HAP-1 (cell line): ENCODE results near the gene ELFN1.
A peak's percentile ranks its signal among the peaks of the same experiment; 100 is the strongest.

ENCODE experiments used
- DNase-seq, 2 experiments: peaks; one replicate each; pipeline ENCODE4 v3.0.0-alpha.2; 2016 to 2020; ENCODE audit warnings: low spot score in 2 of 2
- H3K27me3 ChIP-seq: fragments of 250-450 bp; sonication (Bioruptor Pico); 2 replicates; pipeline ENCODE4 v1.5.1; 2020; ENCODE audit warnings: low read depth, mild to moderate bottlenecking, moderate library complexity
- H3K36me3 ChIP-seq: fragments of 250-450 bp; sonication (Bioruptor Pico); replicated peaks from 2 replicates; pipeline ENCODE4 v1.5.1; 2020; ENCODE audit warnings: mild to moderate bottlenecking
- H3K4me1 ChIP-seq: fragments of 250-450 bp; sonication (Bioruptor Pico); 2 replicates; pipeline ENCODE4 v1.5.1; 2020; ENCODE audit warnings: mild to moderate bottlenecking
- H3K4me3 ChIP-seq: fragments of 250-450 bp; sonication (Bioruptor Pico); 2 replicates; pipeline ENCODE4 v1.5.1; 2020; ENCODE audit warnings: mild to moderate bottlenecking, moderate library complexity
- H3K9me3 ChIP-seq: fragments of 250-450 bp; sonication (Bioruptor Pico); 2 replicates; pipeline ENCODE4 v1.5.1; 2020; ENCODE audit warnings: mild to moderate bottlenecking, moderate library complexity
- in situ Hi-C: fragments of 300-500 bp; cut with MboI; formaldehyde crosslinking; loops from 3 replicates; pipeline ENCODE4 v1.14.3; 2020; ENCODE audit warnings: low sequenced_read_pairs, inconsistent platforms, mixed read lengths

The ELFN1 gene

GRCh38 chr7:1725199-1725690 is 55.2 kb downstream of the ELFN1 start:
- DNase-seq: no peak
- Histone ChIP-seq H3K4me1 (no peaks in the 10 kb centered on the region), H3K4me3 (no peak overlapping the region), H3K9me3 (no peaks in the 10 kb centered on the region), H3K27me3 (peaks cover 11% of the 10 kb centered on the region; the same call in 1 of the 2 replicates), H3K36me3 (no peaks in the 10 kb centered on the region)
- in situ Hi-C loops: no loop called here

- Histone ChIP-seq H3K4me3 (no peak overlapping the region), H3K27me3 (peaks cover 11% of the 10 kb centered on the region; the same call in 1 of the 2 replicates), H3K4me1 (no peaks in the 10 kb centered on the region), H3K36me3 (no peaks in the 10 kb centered on the region), H3K9me3 (no peaks in the 10 kb centered on the region)
- in situ Hi-C loops: no loop called here
- DNase-seq: no peak
These were observed 55.9 kb downstream of the ELFN1 start for GRCh38 chr7:1725766-1726630.

GRCh38 chr7:1727079-1727478 is 57.0 kb downstream of the ELFN1 start:
- no peaks in the 10 kb centered on the region for H3K4me1 ChIP-seq
- H3K36me3 ChIP-seq: no peaks in the 10 kb centered on the region
- no peak overlapping the region for H3K4me3 ChIP-seq
- no peaks in the 10 kb centered on the region for H3K9me3 ChIP-seq
- no peak for DNase-seq
- in situ Hi-C loops: no loop called here
- peaks cover 13% of the 10 kb centered on the region for H3K27me3 ChIP-seq

- no peak overlapping the region for H3K4me3 ChIP-seq
- no peaks in the 10 kb centered on the region for H3K9me3 ChIP-seq
- in situ Hi-C loops: no loop called here
- H3K36me3 ChIP-seq: no peaks in the 10 kb centered on the region
- no peak for DNase-seq
- H3K4me1 ChIP-seq: no peaks in the 10 kb centered on the region
- H3K27me3 ChIP-seq: peaks cover 16% of the 10 kb centered on the region
These were observed 57.9 kb downstream of the ELFN1 start for GRCh38 chr7:1727812-1728570.

- Histone ChIP-seq H3K9me3 (no peaks in the 10 kb centered on the region), H3K4me3 (no peak overlapping the region), H3K4me1 (no peaks in the 10 kb centered on the region), H3K27me3 (peaks cover 27% of the 10 kb centered on the region), H3K36me3 (no peaks in the 10 kb centered on the region)
- in situ Hi-C loops: no loop called here
- no peak for DNase-seq
These were observed 59.1 kb downstream of the ELFN1 start for GRCh38 chr7:1729183-1729582.

- in situ Hi-C loops: no loop called here
- Histone ChIP-seq H3K9me3 (no peaks in the 10 kb centered on the region), H3K27me3 (peaks cover 27% of the 10 kb centered on the region), H3K36me3 (no peaks in the 10 kb centered on the region), H3K4me3 (no peak overlapping the region), H3K4me1 (no peaks in the 10 kb centered on the region)
- DNase-seq: no peak
These were observed 59.7 kb downstream of the ELFN1 start for GRCh38 chr7:1729773-1730172.

- H3K36me3 ChIP-seq: no peaks in the 10 kb centered on the region
- H3K9me3 ChIP-seq: no peaks in the 10 kb centered on the region
- no peaks in the 10 kb centered on the region for H3K4me1 ChIP-seq
- in situ Hi-C loops: no loop called here
- H3K4me3 ChIP-seq: no peak overlapping the region
- H3K27me3 ChIP-seq: peaks cover 22% of the 10 kb centered on the region
- no peak for DNase-seq
These were observed 62.0 kb downstream of the ELFN1 start for GRCh38 chr7:1732072-1732471.

- in situ Hi-C loops: no loop called here
- Histone ChIP-seq H3K36me3 (no peaks in the 10 kb centered on the region), H3K4me1 (no peaks in the 10 kb centered on the region), H3K4me3 (no peak overlapping the region), H3K27me3 (peaks cover 19% of the 10 kb centered on the region), H3K9me3 (no peaks in the 10 kb centered on the region)
- no peak for DNase-seq
These were observed 62.6 kb downstream of the ELFN1 start for GRCh38 chr7:1732645-1733044.

GRCh38 chr7:1733206-1733907 is 63.3 kb downstream of the ELFN1 start:
- H3K9me3 ChIP-seq: no peaks in the 10 kb centered on the region
- H3K27me3 ChIP-seq: peaks cover 16% of the 10 kb centered on the region; the same call in 1 of the 2 replicates
- H3K4me3 ChIP-seq: no peak overlapping the region
- no peaks in the 10 kb centered on the region for H3K4me1 ChIP-seq
- in situ Hi-C loops: no loop called here
- H3K36me3 ChIP-seq: no peaks in the 10 kb centered on the region
- peak in 1 of 2 experiments; percentile 32 for DNase-seq

- in situ Hi-C loops: no loop called here
- Histone ChIP-seq H3K36me3 (peaks cover 5% of the 10 kb centered on the region; the same call in 1 of the 2 replicates), H3K27me3 (peaks cover 16% of the 10 kb centered on the region; the same call in 1 of the 2 replicates), H3K4me3 (no peak overlapping the region), H3K4me1 (no peaks in the 10 kb centered on the region), H3K9me3 (no peaks in the 10 kb centered on the region)
- DNase-seq: no peak
These were observed 64.0 kb downstream of the ELFN1 start for GRCh38 chr7:1733908-1734730.

GRCh38 chr7:1735262-1735661 is 65.2 kb downstream of the ELFN1 start:
- Histone ChIP-seq H3K4me1 (no peaks in the 10 kb centered on the region), H3K9me3 (no peaks in the 10 kb centered on the region), H3K4me3 (no peak overlapping the region), H3K27me3 (peaks cover 16% of the 10 kb centered on the region; the same call in 1 of the 2 replicates), H3K36me3 (peaks cover 5% of the 10 kb centered on the region; the same call in 1 of the 2 replicates)
- DNase-seq: no peak
- in situ Hi-C loops: no loop called here

GRCh38 chr7:1735806-1736483 is 65.9 kb downstream of the ELFN1 start:
- Histone ChIP-seq H3K4me3 (no peak overlapping the region), H3K4me1 (no peaks in the 10 kb centered on the region), H3K36me3 (peaks cover 5% of the 10 kb centered on the region; the same call in 1 of the 2 replicates), H3K9me3 (no peaks in the 10 kb centered on the region), H3K27me3 (peaks cover 16% of the 10 kb centered on the region; the same call in 1 of the 2 replicates)
- in situ Hi-C loops: no loop called here
- DNase-seq: no peak
